Kidney epithelial cell (primary cell): ENCODE measurements around the gene LCN1. TPM values are rescaled to one million over a fixed set of nuclear protein-coding genes. Genes with fewer than 3 reads are reported as not detected.
"Not testable (repeated sequence)": the region's sequence is repeated elsewhere in the genome, so short reads cannot be mapped to it uniquely, and the experiment has no call there.

Source experiments
- DNase-seq: peaks from one replicate; pipeline ENCODE4 v3.0.0-alpha.2; 2010; ENCODE audit warnings: low read depth
- H3K27me3 ChIP-seq: 2 replicates; pipeline ENCODE4 v1.6.0; 2011; ENCODE audit warnings: low read length; ENCODE audit not compliant: control insufficient read depth, insufficient read depth
- H3K36me3 ChIP-seq: 2 replicates; pipeline ENCODE4 v1.5.1; 2011; ENCODE audit warnings: low read length; ENCODE audit not compliant: control insufficient read depth, insufficient read depth
- H3K4me3 ChIP-seq: 2 replicates; pipeline ENCODE4 v1.5.1; 2011; ENCODE audit warnings: low read depth, mild to moderate bottlenecking, control low read depth, low read length
- CTCF ChIP-seq: IDR thresholded peaks from 2 replicates; pipeline ENCODE4 v1.5.1; 2011; ENCODE audit warnings: mild to moderate bottlenecking, moderate library complexity, low read length, control low read depth, inconsistent platforms; ENCODE audit not compliant: insufficient read depth, poor library complexity, severe bottlenecking
- total RNA-seq: library from RNA; depleted of rRNA; stranded (reverse); fragments of >200 nt; gene quantifications from 2 replicates; pipeline ENCODE4 v1.2.3, GENCODE V29; 2015

The LCN1 gene
- total RNA-seq, 1 donor from 2014 or later, result not detected

- H3K36me3 ChIP-seq, result no peaks in the 10 kb centered on the region
- DNase-seq, result no peak
- TF ChIP-seq CTCF, result no peak
- H3K27me3 ChIP-seq, result no peaks in the 10 kb centered on the region
- H3K4me3 ChIP-seq, result no peak overlapping the region
Observed at GRCh38 chr9:135507104-135508035, 13.9 kb upstream of the LCN1 start.

GRCh38 chr9:135508211-135508820 is 12.9 kb upstream of the LCN1 start:
- Histone ChIP-seq H3K36me3 (no peaks in the 10 kb centered on the region), H3K4me3 (no peak overlapping the region), H3K27me3 (no peaks in the 10 kb centered on the region)
- no peak for TF ChIP-seq CTCF
- DNase-seq, result no peak

GRCh38 chr9:135509458-135509857 is 11.8 kb upstream of the LCN1 start:
- Histone ChIP-seq H3K27me3 (no peaks in the 10 kb centered on the region), H3K4me3 (no peak overlapping the region), H3K36me3 (no peaks in the 10 kb centered on the region)
- DNase-seq, result no peak
- no peak for TF ChIP-seq CTCF

GRCh38 chr9:135512241-135512603 is 9.0 kb upstream of the LCN1 start:
- no peaks in the 10 kb centered on the region for H3K27me3 ChIP-seq
- no peaks in the 10 kb centered on the region for H3K36me3 ChIP-seq
- no peak for DNase-seq
- no peak for TF ChIP-seq CTCF
- H3K4me3 ChIP-seq, result no peak overlapping the region

GRCh38 chr9:135512904-135513303 is 8.3 kb upstream of the LCN1 start:
- no peaks in the 10 kb centered on the region for H3K36me3 ChIP-seq
- no peak for DNase-seq
- no peak for TF ChIP-seq CTCF
- no peaks in the 10 kb centered on the region for H3K27me3 ChIP-seq
- H3K4me3 ChIP-seq, result no peak overlapping the region

GRCh38 chr9:135513351-135513846 is 7.8 kb upstream of the LCN1 start:
- no peak for DNase-seq
- Histone ChIP-seq H3K36me3 (no peaks in the 10 kb centered on the region), H3K27me3 (no peaks in the 10 kb centered on the region), H3K4me3 (no peak overlapping the region)
- TF ChIP-seq CTCF, result no peak

GRCh38 chr9:135513906-135514305 is 7.3 kb upstream of the LCN1 start:
- H3K4me3 ChIP-seq, H3K27me3 ChIP-seq, H3K36me3 ChIP-seq, DNase-seq: not testable (repeated sequence)
